GM18951 (cell line): ENCODE measurements around the gene KRT84.
"Not testable (repeated sequence)": the region's sequence is repeated elsewhere in the genome, so short reads cannot be mapped to it uniquely, and the experiment has no call there.

Experiments used
- POLR2A ChIP-seq: IDR thresholded peaks from 4 replicates; pipeline ENCODE4 v1.6.1; 2011; ENCODE audit warnings: mild to moderate bottlenecking; ENCODE audit not compliant: insufficient read length, insufficient read depth; ENCODE audit errors: extremely low read depth
- in situ Hi-C: fragments of 300-500 bp; cut with MboI; formaldehyde crosslinking; loops from one replicate; pipeline ENCODE4 v1.12.0; 2022; ENCODE audit warnings: low sequenced_read_pairs, mixed read lengths, inconsistent platforms; ENCODE audit not compliant: unreplicated experiment

Gene KRT84

GRCh38 chr12:52419656-52420055 lies 34.2 kb upstream of the KRT84 start:
- in situ Hi-C loops: no loop called here

DNA sequence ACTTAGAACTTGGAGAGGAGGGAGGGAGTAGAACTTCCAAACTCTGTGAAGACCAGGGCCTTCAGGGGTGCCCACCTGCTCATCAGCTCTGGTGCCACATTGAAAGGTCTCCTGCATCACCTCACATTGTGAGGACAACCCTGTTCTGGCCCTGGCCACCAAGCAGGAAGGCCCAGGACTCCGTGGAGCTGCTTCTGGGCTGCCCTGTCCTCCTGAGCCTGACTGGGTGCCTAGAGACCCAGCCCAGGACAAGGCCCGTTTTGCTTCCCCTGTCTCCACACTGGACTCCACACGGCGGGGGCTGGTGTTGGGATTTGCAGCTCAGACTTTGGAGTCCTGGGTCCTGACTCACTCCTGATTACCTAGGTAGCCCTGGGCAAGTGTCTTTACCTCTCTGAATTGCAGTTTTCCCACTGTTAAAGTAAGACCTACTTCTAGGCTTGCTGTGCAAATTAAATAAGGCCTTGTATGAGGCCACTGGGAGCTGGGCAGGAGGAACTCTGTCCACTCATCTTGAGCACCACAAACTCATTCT lies 33.2 kb upstream of the KRT84 start:
- in situ Hi-C loops: no loop called here
- TF ChIP-seq POLR2A: no peak

More at GRCh38 chr12:52419656-52420055, 34.2 kb upstream of the KRT84 start:
- no peak for TF ChIP-seq POLR2A

GRCh38 chr12:52417740-52418139 lies 32.3 kb upstream of the KRT84 start:
- in situ Hi-C loops: no loop called here

GRCh38 chr12:52416795-52417194 lies 31.3 kb upstream of the KRT84 start:
- TF ChIP-seq POLR2A: no peak
- in situ Hi-C loops: no loop called here

More at GRCh38 chr12:52417740-52418139, 32.3 kb upstream of the KRT84 start:
- TF ChIP-seq POLR2A: no peak

- in situ Hi-C loops: no loop called here
- no peak for TF ChIP-seq POLR2A
Measured at GRCh38 chr12:52415870-52416750, 30.7 kb upstream of the KRT84 start.

GRCh38 chr12:52414936-52415335 lies 29.5 kb upstream of the KRT84 start:
- TF ChIP-seq POLR2A: no peak
- in situ Hi-C loops: no loop called here

GRCh38 chr12:52413782-52414345 lies 28.4 kb upstream of the KRT84 start:
- in situ Hi-C loops: no loop called here
- no peak for TF ChIP-seq POLR2A

- no peak for TF ChIP-seq POLR2A
- in situ Hi-C loops: no loop called here
Measured at GRCh38 chr12:52413202-52413601, 27.8 kb upstream of the KRT84 start.

- in situ Hi-C loops: no loop called here
- no peak for TF ChIP-seq POLR2A
Measured at GRCh38 chr12:52411815-52412214, 26.4 kb upstream of the KRT84 start.

DNA sequence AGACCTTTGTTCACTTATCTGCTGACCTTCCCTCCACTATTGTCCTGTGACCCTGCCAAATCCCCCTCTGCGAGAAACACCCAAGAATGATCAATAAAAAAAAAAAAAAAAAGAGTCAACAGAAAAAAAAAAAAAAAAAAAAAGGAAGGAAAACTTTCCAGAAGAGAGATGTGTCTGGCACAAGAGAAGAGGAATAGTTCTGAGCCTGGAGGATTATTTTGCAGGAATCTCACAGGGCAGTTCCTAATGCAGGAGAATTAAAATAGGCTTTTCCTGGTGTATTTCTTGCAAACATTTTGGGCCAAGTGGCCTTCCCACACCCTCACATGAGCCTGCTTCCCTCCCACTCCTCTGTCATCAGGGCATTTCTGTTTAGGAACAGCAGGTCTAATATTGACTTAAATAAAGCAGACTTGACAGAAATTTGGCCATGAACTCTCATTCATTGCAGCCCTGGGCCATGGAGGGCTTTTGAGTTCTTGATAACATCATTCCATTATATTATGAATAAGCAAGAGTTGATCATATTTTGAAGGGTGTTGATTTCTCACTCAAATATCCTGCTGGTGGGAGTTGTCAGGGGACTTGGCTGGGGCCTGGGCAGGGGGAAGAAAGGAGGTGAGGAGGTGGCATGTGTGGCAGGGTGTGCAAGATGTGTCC lies 25.3 kb upstream of the KRT84 start:
- in situ Hi-C loops: not testable (repeated sequence)

GRCh38 chr12:52407918-52408317 lies 22.5 kb upstream of the KRT84 start:
- no peak for TF ChIP-seq POLR2A
- in situ Hi-C loops: no loop called here

DNA sequence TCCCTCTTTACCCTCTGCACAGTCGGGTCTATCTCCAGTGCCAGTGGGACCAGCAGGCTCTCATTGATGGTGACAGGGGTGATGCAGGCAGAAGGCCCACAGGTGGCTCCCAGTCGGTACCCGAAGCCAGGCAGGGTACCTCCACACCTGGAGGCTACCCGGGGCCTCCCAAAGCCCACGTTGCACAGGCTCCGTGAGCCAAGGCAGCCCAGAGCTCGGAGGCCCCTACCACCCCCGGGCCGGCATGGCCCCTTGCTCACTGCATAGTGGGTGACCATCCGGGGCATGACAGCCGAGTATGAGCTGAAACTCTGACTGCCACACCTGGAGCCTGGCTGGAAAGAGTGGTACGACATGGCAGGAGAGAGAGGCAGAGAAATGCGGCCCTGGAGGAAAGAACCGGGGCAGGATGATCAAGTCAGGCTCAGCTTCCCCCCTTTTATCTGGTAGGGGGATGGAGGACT lies 20.5 kb upstream of the KRT84 start, which contains the start of gene KRT82:
KRT82 (minus strand) TSS at position 414 of the 464 bp plus-strand sequence; CDS start at position 356, 58 bp downstream.
- TF ChIP-seq POLR2A: no peak
- in situ Hi-C loops: no loop called here

DNA sequence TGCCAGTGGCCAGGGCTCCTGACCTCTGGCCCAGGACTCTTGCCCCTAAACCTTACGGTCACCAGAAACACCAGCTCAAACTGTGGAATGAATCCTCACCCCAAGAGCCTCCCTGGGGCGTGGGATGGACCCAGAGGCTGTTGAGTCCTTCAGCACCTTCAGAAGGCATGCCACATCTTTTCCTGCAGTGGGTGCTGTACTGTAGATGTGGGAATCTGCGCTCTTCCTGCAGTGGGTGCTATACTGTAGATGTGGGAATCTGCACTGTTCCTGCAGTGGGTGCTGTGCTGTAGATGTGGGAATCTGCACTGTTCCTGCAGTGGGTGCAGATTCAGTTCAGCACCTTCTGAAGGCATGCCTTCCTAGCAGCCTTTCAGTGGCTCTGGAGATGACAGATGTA lies 19.5 kb upstream of the KRT84 start:
- TF ChIP-seq POLR2A: no peak
- in situ Hi-C loops: no loop called here
